Astrocyte of the spinal cord (primary cell): Measurements from ENCODE around the gene SCP2.
A peak's percentile ranks its signal among the peaks of the same experiment; 100 is the strongest.

Source experiments
- DNase-seq: peaks from one replicate; pipeline ENCODE4 v3.0.0; 2011; ENCODE audit warnings: low read depth, low spot score
- H3K4me3 ChIP-seq: 2 replicates; pipeline ENCODE4 v1.5.1; 2011; ENCODE audit warnings: low read depth, mild to moderate bottlenecking, low read length, moderate library complexity
- in situ Hi-C: cut with HindIII; loops from 2 replicates; pipeline ENCODE4 v1.10.0; 2017; ENCODE audit warnings: low sequenced_read_pairs
- TF ChIP-seq, protein P1 (sequence below): IDR thresholded peaks from 2 replicates; pipeline ENCODE4 v1.5.1; 2012; ENCODE audit warnings: low read depth, mild to moderate bottlenecking, low read length, inconsistent platforms

The SCP2 gene

DNA sequence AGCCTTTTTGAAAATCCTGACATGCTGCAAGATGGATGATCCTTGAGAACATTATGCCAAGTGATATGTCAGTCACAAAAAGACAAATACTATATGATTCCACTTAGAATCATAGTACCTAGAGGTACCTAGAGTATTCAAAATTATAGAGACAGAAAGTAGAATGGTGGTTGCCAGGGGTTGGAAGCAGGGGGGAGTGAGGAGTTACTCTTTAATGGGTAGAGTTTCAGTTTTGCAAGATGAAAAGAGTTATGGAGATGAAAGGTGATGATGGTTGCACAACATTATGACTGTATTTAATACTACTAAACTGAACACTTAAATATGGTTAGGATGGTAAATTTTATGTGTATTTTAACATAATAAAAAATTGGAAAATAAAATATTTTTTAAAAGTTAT is 97.0 kb downstream of the SCP2 start:
- H3K4me3 ChIP-seq = no peak overlapping the region
- TF ChIP-seq, protein P1, sequence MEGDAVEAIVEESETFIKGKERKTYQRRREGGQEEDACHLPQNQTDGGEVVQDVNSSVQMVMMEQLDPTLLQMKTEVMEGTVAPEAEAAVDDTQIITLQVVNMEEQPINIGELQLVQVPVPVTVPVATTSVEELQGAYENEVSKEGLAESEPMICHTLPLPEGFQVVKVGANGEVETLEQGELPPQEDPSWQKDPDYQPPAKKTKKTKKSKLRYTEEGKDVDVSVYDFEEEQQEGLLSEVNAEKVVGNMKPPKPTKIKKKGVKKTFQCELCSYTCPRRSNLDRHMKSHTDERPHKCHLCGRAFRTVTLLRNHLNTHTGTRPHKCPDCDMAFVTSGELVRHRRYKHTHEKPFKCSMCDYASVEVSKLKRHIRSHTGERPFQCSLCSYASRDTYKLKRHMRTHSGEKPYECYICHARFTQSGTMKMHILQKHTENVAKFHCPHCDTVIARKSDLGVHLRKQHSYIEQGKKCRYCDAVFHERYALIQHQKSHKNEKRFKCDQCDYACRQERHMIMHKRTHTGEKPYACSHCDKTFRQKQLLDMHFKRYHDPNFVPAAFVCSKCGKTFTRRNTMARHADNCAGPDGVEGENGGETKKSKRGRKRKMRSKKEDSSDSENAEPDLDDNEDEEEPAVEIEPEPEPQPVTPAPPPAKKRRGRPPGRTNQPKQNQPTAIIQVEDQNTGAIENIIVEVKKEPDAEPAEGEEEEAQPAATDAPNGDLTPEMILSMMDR = no peak
- no peak for DNase-seq
- in situ Hi-C loops = no loop called here

DNA sequence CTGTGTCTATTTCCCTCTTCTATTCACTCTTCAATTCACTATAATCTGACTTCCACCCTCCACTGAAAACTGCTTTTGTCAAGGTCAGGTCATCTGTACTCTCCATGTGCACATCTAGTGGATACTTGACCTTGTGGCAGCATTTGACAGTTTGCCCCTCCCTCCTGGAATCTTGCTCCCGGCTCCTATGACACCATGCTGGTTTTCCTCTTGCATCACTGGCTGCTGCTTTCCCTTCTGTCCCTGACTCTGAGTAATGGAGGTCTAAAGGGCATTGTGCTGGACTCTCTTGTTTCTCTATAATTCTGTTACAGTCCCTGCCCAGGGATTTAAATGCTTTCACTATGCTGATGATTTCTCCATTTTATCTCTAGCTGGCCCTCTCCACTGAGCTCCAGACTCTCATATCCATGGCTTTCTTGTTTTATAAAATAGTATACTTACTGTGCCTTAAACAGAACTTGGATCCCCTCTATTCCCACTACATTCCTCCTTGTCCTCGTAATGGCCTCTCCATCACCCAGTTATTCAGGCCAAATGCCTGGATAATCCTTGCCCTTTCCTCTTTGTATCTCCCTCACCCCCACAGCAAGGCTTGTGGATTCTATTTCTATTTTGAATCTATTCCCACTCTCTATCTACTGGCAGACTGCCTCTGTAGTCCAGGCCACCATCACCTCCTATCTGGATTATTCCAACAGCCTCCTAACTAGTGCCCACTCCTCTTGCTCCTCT is 98.1 kb downstream of the SCP2 start:
- peak; percentile 67 for DNase-seq
- in situ Hi-C loops = no loop called here
- TF ChIP-seq, protein P1 = no peak
- no peak overlapping the region for H3K4me3 ChIP-seq

DNA sequence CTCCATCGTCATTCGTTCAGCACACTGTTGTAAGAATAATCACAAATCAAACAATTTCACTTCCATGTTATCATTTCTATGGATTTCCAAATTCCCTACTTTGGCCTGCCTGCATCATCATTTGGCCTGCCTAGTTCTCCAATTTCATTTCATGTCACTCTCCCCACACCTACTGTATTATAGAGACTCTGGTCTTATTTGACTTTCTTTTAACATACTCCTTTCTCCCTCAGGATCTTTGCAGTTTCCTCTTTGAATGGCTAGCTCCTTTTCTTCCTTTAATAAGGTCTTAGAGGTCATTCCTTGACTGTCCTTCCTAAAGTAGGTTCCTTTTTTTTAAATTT is 98.7 kb downstream of the SCP2 start:
- DNase-seq = no peak
- no peak overlapping the region for H3K4me3 ChIP-seq
- in situ Hi-C loops = no loop called here
- TF ChIP-seq, protein P1 = no peak

DNA sequence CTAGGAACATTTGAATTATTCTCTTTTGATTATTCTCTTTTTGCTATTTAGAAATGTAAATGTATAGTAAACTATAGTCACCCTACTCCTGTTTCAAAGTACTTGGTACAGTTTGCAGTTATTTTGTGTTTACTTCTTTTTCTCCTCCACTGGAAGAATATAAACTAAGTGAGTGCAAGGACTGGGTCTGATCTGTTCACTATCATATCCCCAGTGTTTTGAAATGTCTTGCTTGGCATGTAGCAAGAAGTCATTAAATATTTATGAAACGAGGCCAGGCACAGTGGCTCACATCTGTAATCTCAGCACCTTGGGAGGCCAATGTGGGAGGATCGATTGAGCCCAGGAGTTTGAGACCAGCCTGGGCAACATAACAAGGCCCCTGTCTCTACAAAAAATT is 99.2 kb downstream of the SCP2 start:
- TF ChIP-seq, protein P1 = no peak
- in situ Hi-C loops = no loop called here
- DNase-seq = no peak
- no peak overlapping the region for H3K4me3 ChIP-seq

DNA sequence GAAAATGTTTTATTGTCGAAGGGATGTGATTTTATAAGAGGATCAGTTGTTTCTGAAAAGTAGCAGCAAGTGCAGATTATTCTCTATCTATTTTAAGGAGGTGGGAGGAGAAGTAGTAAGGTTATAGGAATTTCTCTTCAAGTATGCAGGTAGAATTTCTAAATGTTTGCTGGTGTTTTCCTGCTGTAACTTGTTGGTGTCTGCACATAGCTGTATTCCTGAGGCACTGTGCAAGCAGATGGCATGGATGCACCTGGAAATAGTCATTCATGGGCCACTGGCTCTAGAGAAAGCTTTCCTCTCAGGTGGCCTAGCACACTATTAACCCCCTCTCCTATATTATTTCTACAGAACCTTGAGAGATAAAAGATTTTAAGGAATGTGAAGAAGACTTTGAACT is 104.7 kb downstream of the SCP2 start:
- TF ChIP-seq, protein P1 = no peak

DNA sequence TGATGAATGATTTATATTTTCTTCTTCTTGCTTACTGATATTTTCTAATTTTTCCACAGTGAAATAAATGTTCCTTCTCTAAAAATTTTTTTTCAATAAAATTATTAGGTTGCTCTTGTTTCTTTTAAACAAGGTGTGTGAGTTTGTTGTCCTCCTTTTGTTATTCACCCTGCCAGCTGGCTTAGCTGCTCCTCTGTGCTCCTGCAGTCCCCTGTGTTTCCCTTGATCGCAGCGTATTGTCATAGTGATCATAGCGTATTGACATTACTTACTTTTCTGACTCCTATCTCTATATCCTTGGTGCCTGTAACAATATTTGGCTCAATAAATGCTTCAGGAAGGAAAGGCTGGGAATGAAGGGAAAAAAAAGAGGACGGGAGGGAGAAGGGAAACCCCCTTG is 110.1 kb downstream of the SCP2 start:
- no peak overlapping the region for H3K4me3 ChIP-seq
- DNase-seq = no peak
- TF ChIP-seq, protein P1 = no peak
- in situ Hi-C loops = no loop called here

More for the DNA sequence above, 104.7 kb downstream of the SCP2 start:
- no peak for DNase-seq
- in situ Hi-C loops = no loop called here
- no peak overlapping the region for H3K4me3 ChIP-seq

DNA sequence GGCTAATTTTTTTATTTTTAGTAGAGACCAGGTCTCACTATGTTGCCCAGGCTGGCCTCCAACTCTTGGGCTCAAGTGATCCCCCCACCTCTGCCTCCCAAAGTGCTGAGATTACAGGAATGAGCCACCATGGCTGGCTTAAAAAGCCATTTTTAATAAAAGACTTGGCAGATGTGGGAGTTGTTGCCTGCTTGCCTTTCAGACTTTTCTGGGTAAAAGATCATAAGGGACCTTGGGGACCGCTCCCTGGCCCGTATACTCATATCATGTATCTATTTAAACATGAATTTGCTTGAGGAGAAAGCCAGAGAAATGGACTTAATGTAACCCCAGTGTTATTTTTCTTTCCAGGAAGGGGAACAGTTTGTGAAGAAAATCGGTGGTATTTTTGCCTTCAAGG is 111.5 kb downstream of the SCP2 start:
- TF ChIP-seq, protein P1 = no peak
- no peak for DNase-seq
- H3K4me3 ChIP-seq = no peak overlapping the region
- in situ Hi-C loops = no loop called here
